PC-3 (cell line): Measurements from ENCODE around the gene PBRM1.

Experiments used
- CTCF ChIP-seq: fragments of 300-600 bp; sonication (generic); conservative IDR thresholded peaks from 2 replicates; pipeline ENCODE4 v1.5.1; 2017; ENCODE audit warnings: antibody characterized with exemption, low read depth, mild to moderate bottlenecking, low read length
- EZH2 ChIP-seq: fragments of 300-600 bp; sonication (generic); IDR thresholded peaks from one replicate; pipeline ENCODE4 v1.6.1; 2017; ENCODE audit warnings: antibody characterized with exemption, mild to moderate bottlenecking, low read length; ENCODE audit not compliant: unreplicated experiment
- EZH2phosphoT487 ChIP-seq: fragments of 300-600 bp; sonication (generic); IDR thresholded peaks from 2 replicates; pipeline ENCODE4 v1.6.1; 2018; ENCODE audit warnings: mild to moderate bottlenecking, antibody characterized with exemption, low read length, borderline replicate concordance

- TF ChIP-seq CTCF: no peak
- TF ChIP-seq EZH2: no peak
- no peak for TF ChIP-seq EZH2phosphoT487
These were observed 24.8 kb upstream of the PBRM1 start for GRCh38 chr3:52710512-52710911.
